T1000 (cell line): Measurements from ENCODE around the gene TMEM121B.

Experiments
- DNase-seq: peaks from one replicate; lab custom pipeline; 2025; ENCODE audit warnings: mixed read lengths; lab: John Stamatoyannopoulos, UW

The TMEM121B gene

GRCh38 chr22:17109976-17110375 is 11.2 kb downstream of the TMEM121B start:
- no peak for DNase-seq

- DNase-seq: no peak
These were observed 11.9 kb downstream of the TMEM121B start for GRCh38 chr22:17109113-17109865.

GRCh38 chr22:17108256-17109112 is 12.7 kb downstream of the TMEM121B start:
- no peak for DNase-seq

- no peak for DNase-seq
These were observed 13.7 kb downstream of the TMEM121B start for GRCh38 chr22:17107547-17107810.

- DNase-seq: no peak
These were observed 14.2 kb downstream of the TMEM121B start for GRCh38 chr22:17106785-17107546.

GRCh38 chr22:17106161-17106784 is 14.9 kb downstream of the TMEM121B start:
- no peak for DNase-seq

- DNase-seq: no peak
These were observed 15.7 kb downstream of the TMEM121B start for GRCh38 chr22:17105143-17106129.

GRCh38 chr22:17104336-17104935 is 16.7 kb downstream of the TMEM121B start:
- DNase-seq: no peak

GRCh38 chr22:17103351-17103750 is 17.8 kb downstream of the TMEM121B start:
- DNase-seq: no peak

- DNase-seq: no peak
These were observed 18.9 kb downstream of the TMEM121B start for GRCh38 chr22:17102297-17102667.

- DNase-seq: no peak
These were observed 19.5 kb downstream of the TMEM121B start for GRCh38 chr22:17101475-17102296.

GRCh38 chr22:17100621-17101020 is 20.5 kb downstream of the TMEM121B start:
- no peak for DNase-seq

GRCh38 chr22:17098379-17098819 is 22.8 kb downstream of the TMEM121B start:
- DNase-seq: no peak

GRCh38 chr22:17097701-17098100 is 23.5 kb downstream of the TMEM121B start:
- no peak for DNase-seq

- DNase-seq: no peak
These were observed 24.1 kb downstream of the TMEM121B start for GRCh38 chr22:17097062-17097461.

- DNase-seq: no peak
These were observed 25.1 kb downstream of the TMEM121B start for GRCh38 chr22:17096071-17096470.

GRCh38 chr22:17095538-17095937 is 25.6 kb downstream of the TMEM121B start:
- no peak for DNase-seq

GRCh38 chr22:17093081-17093480 is 28.1 kb downstream of the TMEM121B start:
- DNase-seq: no peak

GRCh38 chr22:17091851-17092250 is 29.3 kb downstream of the TMEM121B start:
- DNase-seq: no peak

GRCh38 chr22:17090550-17090949 is 30.6 kb downstream of the TMEM121B start:
- DNase-seq: no peak
